NCI-H2227 (cell line): ENCODE data around the gene ZMYND10.

Experiments
- DNase-seq: peaks from one replicate; lab custom pipeline; 2025; ENCODE audit not compliant: unreplicated experiment; lab: John Stamatoyannopoulos, UW

The ZMYND10 gene

GRCh38 chr3:50350213-50350526 is 4.6 kb upstream of the ZMYND10 start:
- no peak for DNase-seq

- DNase-seq = peak; percentile 80
Observed at GRCh38 chr3:50347187-50347813, 1.8 kb upstream of the ZMYND10 start.

- no peak for DNase-seq
Observed at GRCh38 chr3:50345008-50345407, 524 bp downstream of the ZMYND10 start.

- DNase-seq = no peak
Observed at GRCh38 chr3:50342813-50343633, 2.5 kb downstream of the ZMYND10 start.

DNA sequence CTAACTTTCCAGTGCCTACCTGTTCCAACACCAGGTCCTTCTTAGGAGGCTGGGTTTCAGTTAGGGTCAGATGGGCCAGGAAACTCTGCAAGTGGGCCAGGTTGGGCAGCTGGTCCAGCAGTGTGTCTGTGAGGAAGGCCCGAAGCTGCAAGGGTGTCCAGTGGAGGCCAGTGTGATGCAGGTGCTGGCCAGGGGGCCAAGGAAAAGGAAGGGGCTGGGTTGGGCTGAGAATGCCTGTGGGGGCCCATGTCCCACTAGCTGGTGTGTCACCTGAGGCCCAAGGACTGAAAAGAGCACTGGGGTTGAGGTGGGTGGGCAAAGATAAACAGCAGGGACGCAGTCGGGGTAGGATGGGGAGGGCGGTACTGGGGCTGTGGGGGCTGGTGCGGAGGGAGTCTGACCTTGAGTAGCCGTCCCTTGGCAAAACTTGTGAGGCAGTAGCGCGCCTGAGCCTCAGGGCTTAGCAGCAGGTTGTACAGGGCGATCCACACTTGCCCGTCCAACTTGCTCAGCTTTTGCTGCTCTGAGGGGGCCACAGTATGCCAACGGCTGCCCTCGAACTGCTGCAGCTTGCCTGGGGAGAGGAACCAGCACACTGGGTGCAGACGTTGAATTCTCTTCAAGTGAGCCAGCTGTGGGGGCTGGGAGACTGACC is 3.4 kb downstream of the ZMYND10 start:
- no peak for DNase-seq

DNA sequence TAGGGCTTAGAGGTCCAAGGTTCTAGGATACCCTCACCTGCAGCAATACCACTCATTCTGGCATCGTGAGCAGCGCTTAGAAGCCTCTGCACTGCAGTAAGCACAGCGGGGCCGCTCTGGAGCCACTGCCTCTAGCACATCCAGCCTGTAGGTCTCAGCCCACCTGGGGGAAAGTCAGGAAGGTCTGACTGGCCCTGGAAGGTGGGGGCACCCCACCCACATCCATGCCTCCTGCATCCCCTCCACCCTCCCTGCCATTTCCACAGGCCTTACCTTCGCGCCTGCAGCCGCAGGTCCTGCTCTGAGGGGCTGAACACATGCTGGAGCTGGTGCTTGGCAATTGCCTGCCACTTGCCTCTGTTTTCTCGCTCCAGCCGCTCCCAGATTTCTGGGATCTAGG is 4.0 kb downstream of the ZMYND10 start:
- DNase-seq = no peak

- DNase-seq = no peak
Observed at GRCh38 chr3:50340448-50341329, 4.8 kb downstream of the ZMYND10 start, which contains the start of gene RASSF1. Gene RASSF1, minus strand, starts transcription at chr3:50340836. Its CDS starts 31 bp downstream, at chr3:50340805.

GRCh38 chr3:50340147-50340447 is 5.4 kb downstream of the ZMYND10 start:
- DNase-seq = no peak

DNA sequence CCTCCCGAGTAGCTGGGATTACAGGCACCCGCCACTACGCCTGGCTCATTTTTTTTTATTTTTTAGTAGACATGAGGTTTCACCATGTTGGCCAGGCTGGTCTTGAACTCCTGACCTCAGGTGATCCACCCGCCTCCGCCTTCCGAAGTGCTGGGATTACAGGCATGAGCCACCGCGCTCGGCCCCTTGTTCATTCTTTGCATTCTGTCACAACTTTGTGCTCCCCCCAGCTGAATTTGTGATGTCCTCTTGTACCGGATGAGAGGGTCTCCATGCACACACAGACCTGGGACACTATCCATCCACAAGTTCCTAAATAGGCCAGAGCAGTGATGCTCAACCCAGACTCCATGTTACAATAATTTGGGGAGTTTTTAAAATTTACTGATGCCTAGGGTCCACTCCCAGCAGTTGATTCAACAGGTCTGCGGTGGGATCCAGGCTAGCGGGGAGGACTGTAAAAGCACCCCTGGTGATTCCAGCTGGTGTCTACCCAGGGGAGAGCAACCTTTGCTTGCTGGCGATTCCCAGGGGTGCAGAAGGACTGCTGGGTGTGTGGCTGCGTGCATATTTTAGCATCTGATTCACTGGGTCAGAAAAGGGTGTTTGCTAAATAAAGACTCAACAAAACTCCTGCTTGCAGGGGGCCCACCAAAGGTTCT is 5.9 kb downstream of the ZMYND10 start:
- DNase-seq = no peak

DNA sequence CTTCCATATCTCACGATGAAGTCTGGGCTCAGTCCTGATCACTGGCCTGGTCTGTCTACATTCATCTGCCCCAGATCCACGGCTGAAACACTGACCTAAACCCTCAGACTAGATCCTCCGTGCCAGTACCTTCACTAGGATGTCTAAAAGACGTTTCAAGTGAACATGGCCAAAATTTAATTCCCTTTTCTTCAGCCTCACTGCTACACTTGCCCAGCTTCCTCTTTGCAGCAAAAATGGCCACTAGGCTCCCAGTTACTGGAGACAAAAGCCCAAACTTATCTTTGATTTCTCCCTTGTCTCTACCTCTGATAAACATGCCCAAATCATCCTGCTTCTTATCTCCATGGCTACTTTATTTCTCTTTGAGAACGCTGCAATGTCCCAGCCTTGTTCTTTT is 6.6 kb downstream of the ZMYND10 start:
- DNase-seq = no peak

- peak; percentile 97 for DNase-seq
Observed at GRCh38 chr3:50337175-50337861, 8.2 kb downstream of the ZMYND10 start.

DNA sequence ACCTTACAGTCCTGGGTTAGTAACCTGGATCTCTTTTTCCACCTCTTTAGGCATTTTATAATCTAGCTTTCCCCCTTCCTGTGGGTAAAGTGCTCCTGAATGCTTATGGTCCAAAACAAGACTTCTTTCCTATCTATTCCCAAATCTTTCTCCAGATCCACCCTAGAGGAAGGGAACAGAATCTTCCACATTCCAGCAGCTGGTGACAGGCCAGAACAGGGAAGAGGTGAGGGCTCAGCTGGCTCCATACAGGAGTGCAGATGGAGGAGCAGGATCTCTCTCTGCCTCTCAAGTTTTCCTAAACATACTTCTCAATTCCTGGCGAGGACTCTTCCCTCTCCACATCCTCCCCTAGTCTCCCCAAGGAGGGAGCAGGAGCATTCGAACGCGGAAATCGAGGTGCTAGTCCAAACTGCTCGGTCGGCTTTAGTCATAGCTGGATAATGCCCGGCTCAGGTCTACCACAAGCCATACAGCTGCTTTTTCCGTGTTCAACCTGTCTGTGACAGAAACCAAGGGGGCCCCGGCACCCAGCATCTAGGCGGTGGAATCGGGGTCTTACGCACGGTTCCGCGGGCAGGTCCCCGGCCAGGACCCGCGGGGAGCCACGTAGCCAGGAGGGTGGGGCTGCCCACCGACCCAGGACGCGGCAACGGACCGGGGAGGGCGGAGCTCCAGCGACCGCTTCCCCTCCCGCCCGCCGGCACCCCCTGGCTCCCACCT is 8.9 kb downstream of the ZMYND10 start:
- DNase-seq = no peak

DNA sequence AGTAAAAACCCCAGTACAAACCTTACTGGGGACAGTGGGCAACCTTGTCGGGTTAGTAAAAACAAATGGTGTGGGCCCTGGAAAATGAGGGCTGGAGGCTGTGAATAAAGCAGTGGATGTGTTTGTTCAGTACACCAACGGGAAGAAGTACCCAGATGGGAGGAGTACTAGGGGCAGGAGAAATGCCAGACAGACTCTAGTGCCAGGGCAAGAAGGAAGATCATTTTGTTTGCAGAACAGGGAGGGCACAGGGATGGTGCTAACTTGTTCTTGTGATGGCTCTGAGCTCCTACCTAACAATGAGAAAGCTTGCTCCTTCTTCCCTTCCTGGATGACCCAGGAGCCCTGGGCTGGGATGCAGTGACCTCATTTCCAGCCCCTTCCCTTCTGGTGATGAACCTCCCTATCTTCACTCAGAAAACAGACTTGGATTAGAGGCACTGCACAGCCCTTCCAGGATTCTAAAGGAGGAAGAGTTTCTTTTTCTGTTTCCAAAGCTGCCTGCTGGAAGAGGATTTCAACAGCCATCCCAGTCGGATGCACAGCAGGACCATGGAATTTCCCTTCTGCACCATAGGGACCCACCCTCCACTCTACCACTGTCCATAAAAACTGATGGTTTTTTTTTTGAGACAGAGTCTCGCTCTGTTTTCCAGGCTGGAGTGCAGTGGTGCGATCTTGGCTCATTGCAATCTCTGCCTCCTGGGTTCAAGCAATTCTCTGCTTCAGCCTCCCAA is 11.0 kb downstream of the ZMYND10 start:
- DNase-seq = no peak

GRCh38 chr3:50333744-50334328 is 11.7 kb downstream of the ZMYND10 start:
- DNase-seq = no peak

- DNase-seq = no peak
Observed at GRCh38 chr3:50331364-50331907, 14.1 kb downstream of the ZMYND10 start.

- DNase-seq = no peak
Observed at GRCh38 chr3:50330330-50330729, 15.2 kb downstream of the ZMYND10 start.

- DNase-seq = peak; percentile 96
Observed at GRCh38 chr3:50327943-50328691, 17.4 kb downstream of the ZMYND10 start, which contains the start of gene TUSC2. Gene TUSC2, minus strand, starts transcription at chr3:50328223. Its CDS starts 124 bp downstream, at chr3:50328099.
